ENCODE results near the gene HOXC9. TPM values are rescaled to one million over a fixed set of nuclear protein-coding genes. Genes with fewer than 3 reads are reported as not detected.

Gene HOXC9
- total and polyA plus RNA-seq, 2 donors: 0.73 to 1.8 TPM

DNA sequence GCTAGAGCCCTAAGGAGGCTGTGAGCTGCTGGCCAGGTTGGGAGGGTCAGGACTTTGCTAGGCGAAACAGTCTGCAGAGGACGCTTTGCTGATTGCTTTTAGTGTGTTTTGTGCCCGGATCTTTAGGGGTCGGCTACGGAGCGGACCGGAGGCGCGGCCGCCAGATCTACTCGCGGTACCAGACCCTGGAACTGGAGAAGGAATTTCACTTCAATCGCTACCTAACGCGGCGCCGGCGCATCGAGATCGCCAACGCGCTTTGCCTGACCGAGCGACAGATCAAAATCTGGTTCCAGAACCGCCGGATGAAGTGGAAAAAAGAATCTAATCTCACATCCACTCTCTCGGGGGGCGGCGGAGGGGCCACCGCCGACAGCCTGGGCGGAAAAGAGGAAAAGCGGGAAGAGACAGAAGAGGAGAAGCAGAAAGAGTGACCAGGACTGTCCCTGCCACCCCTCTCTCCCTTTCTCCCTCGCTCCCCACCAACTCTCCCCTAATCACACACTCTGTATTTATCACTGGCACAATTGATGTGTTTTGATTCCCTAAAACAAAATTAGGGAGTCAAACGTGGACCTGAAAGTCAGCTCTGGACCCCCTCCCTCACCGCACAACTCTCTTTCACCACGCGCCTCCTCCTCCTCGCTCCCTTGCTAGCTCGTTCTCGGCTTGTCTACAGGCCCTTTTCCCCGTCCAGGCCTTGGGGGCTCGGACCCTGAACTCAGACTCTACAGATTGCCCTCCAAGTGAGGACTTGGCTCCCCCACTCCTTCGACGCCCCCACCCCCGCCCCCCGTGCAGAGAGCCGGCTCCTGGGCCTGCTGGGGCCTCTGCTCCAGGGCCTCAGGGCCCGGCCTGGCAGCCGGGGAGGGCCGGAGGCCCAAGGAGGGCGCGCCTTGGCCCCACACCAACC is 29.8 kb downstream of the HOXC9 start:
- WGBS: 28% methylated on average over 53 of the region's 53 CpGs

DNA sequence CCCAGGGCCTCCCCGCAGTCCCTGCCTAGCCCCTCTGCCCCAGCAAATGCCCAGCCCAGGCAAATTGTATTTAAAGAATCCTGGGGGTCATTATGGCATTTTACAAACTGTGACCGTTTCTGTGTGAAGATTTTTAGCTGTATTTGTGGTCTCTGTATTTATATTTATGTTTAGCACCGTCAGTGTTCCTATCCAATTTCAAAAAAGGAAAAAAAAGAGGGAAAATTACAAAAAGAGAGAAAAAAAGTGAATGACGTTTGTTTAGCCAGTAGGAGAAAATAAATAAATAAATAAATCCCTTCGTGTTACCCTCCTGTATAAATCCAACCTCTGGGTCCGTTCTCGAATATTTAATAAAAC is 30.5 kb downstream of the HOXC9 start:
- Histone ChIP-seq H3K4me3 (ENCODE audit: low read depth, low read length) (no peak overlapping the region), H3K4me1 (ENCODE audit: insufficient read depth) (no peaks in the 10 kb centered on the region), H3K36me3 (ENCODE audit: insufficient read depth) (no peaks in the 10 kb centered on the region), H3K27ac (ENCODE audit: low read depth) (no peak overlapping the region)
- 53% methylated on average over 7 of the region's 7 CpGs for WGBS
- no peak for DNase-seq (ENCODE audit: extremely low spot score)

More for the DNA sequence above, 29.8 kb downstream of the HOXC9 start:
- H3K27ac ChIP-seq (ENCODE audit: low read depth): no peak overlapping the region
- DNase-seq (ENCODE audit: extremely low spot score): no peak
- H3K4me3 ChIP-seq (ENCODE audit: low read depth, low read length): no peak overlapping the region
- no peaks in the 10 kb centered on the region for H3K4me1 ChIP-seq (ENCODE audit: insufficient read depth)
- H3K36me3 ChIP-seq (ENCODE audit: insufficient read depth): no peaks in the 10 kb centered on the region

- H3K4me1 ChIP-seq (ENCODE audit: insufficient read depth): no peaks in the 10 kb centered on the region
- no peak overlapping the region for H3K27ac ChIP-seq (ENCODE audit: low read depth)
- no peak overlapping the region for H3K4me3 ChIP-seq (ENCODE audit: low read depth, low read length)
- 16% methylated on average over 46 of the region's 46 CpGs for WGBS
- DNase-seq (ENCODE audit: extremely low spot score): no peak
- no peaks in the 10 kb centered on the region for H3K36me3 ChIP-seq (ENCODE audit: insufficient read depth)
These were observed 31.0 kb downstream of the HOXC9 start for GRCh38 chr12:54030889-54031471.

GRCh38 chr12:54031480-54031879 is 31.5 kb downstream of the HOXC9 start:
- no peak overlapping the region for H3K27ac ChIP-seq (ENCODE audit: low read depth)
- 42% methylated on average over 16 of the region's 16 CpGs for WGBS
- H3K4me3 ChIP-seq (ENCODE audit: low read depth, low read length): no peak overlapping the region
- no peak for DNase-seq (ENCODE audit: extremely low spot score)
- H3K4me1 ChIP-seq (ENCODE audit: insufficient read depth): no peaks in the 10 kb centered on the region
- H3K36me3 ChIP-seq (ENCODE audit: insufficient read depth): no peaks in the 10 kb centered on the region

- H3K27ac ChIP-seq (ENCODE audit: low read depth): no peak overlapping the region
- no peaks in the 10 kb centered on the region for H3K4me1 ChIP-seq (ENCODE audit: insufficient read depth)
- 40% methylated on average over 6 of the region's 6 CpGs for WGBS
- H3K36me3 ChIP-seq (ENCODE audit: insufficient read depth): no peaks in the 10 kb centered on the region
- H3K4me3 ChIP-seq (ENCODE audit: low read depth, low read length): no peak overlapping the region
- DNase-seq (ENCODE audit: extremely low spot score): no peak
These were observed 32.2 kb downstream of the HOXC9 start for GRCh38 chr12:54032086-54032619.

DNA sequence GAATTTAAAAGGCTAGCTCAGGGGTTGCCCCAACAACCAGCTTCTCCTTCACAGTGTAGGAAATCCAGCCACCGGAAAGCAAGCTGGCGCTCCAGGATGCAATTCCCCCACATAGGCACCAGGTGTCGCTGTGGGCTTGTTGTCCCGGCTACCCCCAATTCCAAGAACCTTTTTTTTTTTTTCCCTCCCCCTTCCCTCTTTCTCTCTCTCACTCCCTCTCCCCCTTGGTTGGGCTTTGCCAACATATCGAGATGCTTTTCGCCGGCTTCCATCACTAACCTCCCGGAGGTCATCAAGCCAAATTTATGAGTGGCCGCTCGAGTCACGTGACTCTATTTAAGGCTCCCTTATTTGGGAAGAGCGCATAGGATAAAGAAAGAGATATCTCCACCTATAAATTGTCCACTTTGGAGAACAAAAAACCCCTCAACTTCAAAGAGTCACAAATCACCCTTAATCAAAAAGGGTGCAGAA is 32.7 kb downstream of the HOXC9 start, which contains the start of gene HOXC5:
Gene HOXC5 (plus strand): TSS at position 424 of the 474 bp plus-strand sequence. CDS start 73 bp downstream, outside the sequence.
- H3K4me1 ChIP-seq (ENCODE audit: insufficient read depth): no peaks in the 10 kb centered on the region
- H3K36me3 ChIP-seq (ENCODE audit: insufficient read depth): no peaks in the 10 kb centered on the region
- 2% methylated on average over 12 of the region's 12 CpGs for WGBS
- no peak within 1 kb of the TSS for H3K27ac ChIP-seq (ENCODE audit: low read depth)
- peak within 1 kb of the TSS; percentile 7 for H3K4me3 ChIP-seq (ENCODE audit: low read depth, low read length)
- DNase-seq (ENCODE audit: extremely low spot score): no peak

GRCh38 chr12:54033106-54033979 is 33.4 kb downstream of the HOXC9 start:
- H3K27ac ChIP-seq (ENCODE audit: low read depth): no peak overlapping the region
- WGBS: 2% methylated on average over 61 of the region's 61 CpGs
- no peak for DNase-seq (ENCODE audit: extremely low spot score)

GRCh38 chr12:54033980-54034784 is 34.2 kb downstream of the HOXC9 start:
- DNase-seq (ENCODE audit: extremely low spot score): no peak
- no peaks in the 10 kb centered on the region for H3K36me3 ChIP-seq (ENCODE audit: insufficient read depth)
- no peaks in the 10 kb centered on the region for H3K4me1 ChIP-seq (ENCODE audit: insufficient read depth)
- peak overlapping the region; percentile 7 for H3K4me3 ChIP-seq (ENCODE audit: low read depth, low read length)
- WGBS: 13% methylated on average over 57 of the region's 57 CpGs
- H3K27ac ChIP-seq (ENCODE audit: low read depth): no peak overlapping the region

More at GRCh38 chr12:54033106-54033979, 33.4 kb downstream of the HOXC9 start:
- Histone ChIP-seq H3K4me1 (ENCODE audit: insufficient read depth) (no peaks in the 10 kb centered on the region), H3K4me3 (ENCODE audit: low read depth, low read length) (peak overlapping the region; percentile 7), H3K36me3 (ENCODE audit: insufficient read depth) (no peaks in the 10 kb centered on the region)

DNA sequence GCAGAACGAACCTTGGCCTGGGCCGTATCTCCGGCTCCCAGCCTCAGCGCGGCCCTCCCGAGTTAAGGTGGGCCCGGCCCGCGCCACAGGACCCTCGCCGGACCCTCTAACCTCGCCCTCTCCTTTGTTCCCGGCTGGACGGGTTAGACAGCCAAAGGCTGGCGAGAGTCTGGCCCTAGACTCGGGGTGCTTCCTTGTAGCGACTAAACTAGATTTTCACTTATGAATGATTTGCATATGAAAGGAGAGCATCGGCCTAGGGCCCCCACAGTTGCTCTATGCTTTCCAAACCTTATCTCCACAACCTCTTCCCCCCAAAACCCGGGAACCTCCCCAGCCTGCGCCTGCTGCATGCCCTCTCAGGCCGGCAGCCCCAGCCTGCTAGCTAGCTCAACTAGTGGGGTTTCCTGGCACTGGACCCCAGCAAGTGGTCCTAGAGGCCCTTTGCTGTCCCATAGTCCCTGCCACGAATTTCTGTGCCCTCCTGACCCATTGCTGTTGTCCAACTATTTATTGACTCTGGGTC is 34.9 kb downstream of the HOXC9 start:
- Histone ChIP-seq H3K27ac (ENCODE audit: low read depth) (no peak overlapping the region), H3K4me3 (ENCODE audit: low read depth, low read length) (no peak overlapping the region), H3K36me3 (ENCODE audit: insufficient read depth) (no peaks in the 10 kb centered on the region), H3K4me1 (ENCODE audit: insufficient read depth) (no peaks in the 10 kb centered on the region)
- no peak for DNase-seq (ENCODE audit: extremely low spot score)
- 61% methylated on average over 22 of the region's 22 CpGs for WGBS

DNA sequence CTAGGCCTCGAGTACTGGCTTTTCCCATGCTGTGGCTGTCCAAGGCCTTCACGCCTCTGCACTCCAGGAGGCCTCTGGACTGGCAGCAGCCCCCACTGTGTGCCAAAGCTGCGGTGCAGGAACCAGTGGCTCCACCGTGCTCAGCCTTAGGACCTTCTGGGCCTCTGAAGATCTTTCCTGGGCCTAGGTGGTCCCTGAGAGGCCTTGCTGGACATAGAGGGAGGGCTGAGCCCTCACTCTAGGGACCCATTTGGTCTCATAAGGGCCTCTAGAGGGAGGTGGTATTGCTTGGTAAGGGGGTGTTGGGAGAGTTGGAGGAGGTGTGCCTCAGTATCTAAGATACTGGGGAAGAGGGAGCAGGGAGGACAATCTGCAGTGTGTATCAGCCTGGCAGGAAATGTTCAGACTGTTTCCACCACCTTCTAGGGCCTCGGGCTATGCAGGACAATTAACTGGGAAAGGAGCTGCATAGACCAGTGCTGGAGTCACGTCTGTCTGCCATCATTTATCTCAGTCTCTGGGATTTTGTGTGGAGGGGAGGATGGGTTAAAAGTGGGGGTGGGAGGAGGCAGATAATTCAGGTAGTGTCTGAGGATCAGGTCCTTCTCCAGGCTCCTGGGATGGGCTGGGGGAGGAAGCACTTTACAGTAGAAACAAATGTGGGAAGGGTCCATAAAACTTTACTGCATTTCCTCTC is 35.8 kb downstream of the HOXC9 start:
- DNase-seq (ENCODE audit: extremely low spot score): no peak
- H3K36me3 ChIP-seq (ENCODE audit: insufficient read depth): no peaks in the 10 kb centered on the region
- no peak overlapping the region for H3K27ac ChIP-seq (ENCODE audit: low read depth)
- no peaks in the 10 kb centered on the region for H3K4me1 ChIP-seq (ENCODE audit: insufficient read depth)
- H3K4me3 ChIP-seq (ENCODE audit: low read depth, low read length): no peak overlapping the region
- WGBS: 88% methylated on average over 6 of the region's 6 CpGs

DNA sequence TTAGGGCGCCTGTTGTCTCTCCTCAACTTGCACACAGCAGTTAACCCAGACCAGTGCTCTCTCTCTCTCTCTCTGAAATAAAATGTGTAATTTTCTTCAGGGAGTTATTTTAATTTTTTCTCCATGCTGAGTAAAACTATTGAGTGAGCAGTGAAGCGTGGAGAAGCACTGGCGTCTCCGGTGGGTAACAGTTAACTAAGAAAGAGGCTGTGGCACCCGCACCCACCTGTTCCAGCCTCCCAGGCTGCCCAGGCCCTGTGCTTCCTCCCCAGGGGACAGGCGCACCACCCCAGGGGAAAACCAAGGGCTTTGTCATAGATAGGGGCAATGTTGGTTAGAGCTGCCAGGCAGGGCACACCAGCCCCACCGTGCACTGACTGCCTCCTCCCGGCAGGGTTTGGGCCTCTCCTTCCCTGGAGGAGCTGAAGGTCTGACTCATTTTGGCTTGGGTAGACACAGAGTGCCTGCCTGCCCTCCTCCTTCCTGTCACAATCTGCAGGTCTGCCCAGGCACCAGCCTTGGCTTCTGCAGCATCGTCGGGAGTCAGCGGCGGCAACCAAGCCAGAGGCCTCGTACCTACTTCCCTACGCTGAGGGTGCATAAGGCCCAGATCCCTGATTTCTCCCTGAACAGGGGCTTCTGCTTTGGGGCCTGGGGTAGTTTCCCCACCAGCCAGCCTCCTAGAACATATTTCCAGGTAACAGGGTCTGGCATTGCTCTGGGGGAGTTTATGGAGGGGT is 36.8 kb downstream of the HOXC9 start:
- no peak for DNase-seq (ENCODE audit: extremely low spot score)
- H3K36me3 ChIP-seq (ENCODE audit: insufficient read depth): no peaks in the 10 kb centered on the region
- WGBS: 58% methylated on average over 14 of the region's 14 CpGs
- no peaks in the 10 kb centered on the region for H3K4me1 ChIP-seq (ENCODE audit: insufficient read depth)
- H3K27ac ChIP-seq (ENCODE audit: low read depth): no peak overlapping the region
- no peak overlapping the region for H3K4me3 ChIP-seq (ENCODE audit: low read depth, low read length)
